Hepatocyte (in vitro differentiated cells): ENCODE data around the gene EYS. TPM values are rescaled to one million over a fixed set of nuclear protein-coding genes. Genes with fewer than 3 reads are reported as not detected.

Source experiments
- DNase-seq: peaks from one replicate; pipeline ENCODE4 v3.0.0-alpha.2; 2016; ENCODE audit warnings: low spot score
- H2AFZ ChIP-seq: fragments of 200-600 bp; sonication (generic); 2 replicates; pipeline ENCODE4 v1.6.0; 2016; ENCODE audit warnings: antibody characterized with exemption, mild to moderate bottlenecking
- H3K27ac ChIP-seq: fragments of 200-600 bp; sonication (generic); 2 replicates; pipeline ENCODE4 v1.5.1; 2016; ENCODE audit warnings: mild to moderate bottlenecking
- H3K27me3 ChIP-seq: fragments of 200-600 bp; sonication (generic); 2 replicates; pipeline ENCODE4 v1.6.1; 2016
- H3K36me3 ChIP-seq: fragments of 200-600 bp; sonication (generic); replicated peaks from 2 replicates; pipeline ENCODE4 v1.5.1; 2016; ENCODE audit warnings: low read depth; ENCODE audit not compliant: insufficient read depth
- H3K4me1 ChIP-seq: fragments of 200-600 bp; sonication (generic); 2 replicates; pipeline ENCODE4 v1.5.1; 2016; ENCODE audit warnings: mild to moderate bottlenecking, moderate library complexity; ENCODE audit not compliant: insufficient read depth
- H3K4me2 ChIP-seq: fragments of 200-600 bp; sonication (generic); 2 replicates; pipeline ENCODE4 v1.6.0; 2016
- H3K4me3 ChIP-seq: fragments of 200-600 bp; sonication (generic); 2 replicates; pipeline ENCODE4 v1.5.1; 2016; ENCODE audit warnings: mild to moderate bottlenecking
- H3K79me2 ChIP-seq: fragments of 200-600 bp; sonication (generic); 2 replicates; pipeline ENCODE4 v1.6.0; 2017; ENCODE audit warnings: mild to moderate bottlenecking
- H3K9me2 ChIP-seq: fragments of 200-600 bp; sonication (generic); replicated peaks from 2 replicates; pipeline ENCODE4 v1.6.0; 2017; ENCODE audit warnings: mild to moderate bottlenecking; ENCODE audit not compliant: insufficient read depth
- H3K9me3 ChIP-seq: fragments of 200-600 bp; sonication (generic); 2 replicates; pipeline ENCODE4 v1.5.1; 2016; ENCODE audit warnings: low read depth, mild to moderate bottlenecking
- H4K20me1 ChIP-seq: fragments of 200-600 bp; sonication (generic); 2 replicates; pipeline ENCODE4 v1.6.0; 2016; ENCODE audit warnings: mild to moderate bottlenecking; ENCODE audit not compliant: insufficient read depth, poor library complexity, severe bottlenecking
- EZH2 ChIP-seq: fragments of 200-600 bp; sonication (generic); IDR thresholded peaks from 2 replicates; pipeline ENCODE4 v1.6.1; 2016; ENCODE audit warnings: antibody characterized with exemption, mild to moderate bottlenecking, borderline replicate concordance
- EZH2phosphoT487 ChIP-seq: fragments of 200-600 bp; sonication (generic); IDR thresholded peaks from one replicate; pipeline ENCODE4 v1.6.1; 2018; ENCODE audit warnings: antibody characterized with exemption, mild to moderate bottlenecking, low read depth, moderate library complexity; ENCODE audit not compliant: unreplicated experiment, severe bottlenecking
- WGBS: methylation state at CpG from one replicate; pipeline ENCODE4 v1.1.6; 2016; ENCODE audit warnings: low lambda C conversion rate; ENCODE audit errors: missing lambda C conversion rate; 5-methylcytosine and 5-hydroxymethylcytosine counted together
- polyA plus RNA-seq: library from polyadenylated mRNA; unstranded; fragments of >200 nt; fragmentation: Nextera tagmentation; extraction: Ambion mirVana; gene quantifications from 2 replicates; pipeline ENCODE4 v1.2.1, GENCODE V29; 2016
- total RNA-seq: library from RNA; depleted of rRNA; stranded (reverse); fragments of >200 nt; gene quantifications from 2 replicates; pipeline ENCODE4 v1.2.3, GENCODE V29; 2014
- TF ChIP-seq, protein P1 (sequence below): fragments of 200-600 bp; sonication (generic); IDR thresholded peaks from 2 replicates; pipeline ENCODE4 v1.5.1; 2016; ENCODE audit warnings: antibody characterized with exemption, mild to moderate bottlenecking; ENCODE audit not compliant: poor library complexity

The EYS gene
- total and polyA plus RNA-seq, 2 experiments from 2014 or later = 0.57 to 0.68 TPM

DNA sequence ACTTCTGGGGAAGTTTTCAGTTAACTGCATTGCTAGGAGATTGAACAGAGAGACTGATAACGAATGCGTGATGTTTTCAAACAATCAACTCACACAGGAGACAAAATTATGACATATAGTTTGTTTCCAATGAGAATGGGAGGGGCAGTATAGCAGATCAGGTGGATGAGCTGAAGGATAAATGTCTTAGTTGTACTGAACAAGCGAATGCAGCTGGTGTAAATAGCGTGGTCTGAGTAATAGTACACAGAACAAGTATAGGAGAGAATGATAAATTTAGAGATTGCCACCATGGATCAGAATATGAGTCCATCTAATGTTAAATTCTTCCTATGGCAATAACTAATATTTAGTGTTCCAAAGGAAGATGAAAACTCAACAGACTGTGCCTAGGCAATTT, 858.6 kb downstream of the EYS start:
- H2AFZ ChIP-seq = no peak overlapping the region

DNA sequence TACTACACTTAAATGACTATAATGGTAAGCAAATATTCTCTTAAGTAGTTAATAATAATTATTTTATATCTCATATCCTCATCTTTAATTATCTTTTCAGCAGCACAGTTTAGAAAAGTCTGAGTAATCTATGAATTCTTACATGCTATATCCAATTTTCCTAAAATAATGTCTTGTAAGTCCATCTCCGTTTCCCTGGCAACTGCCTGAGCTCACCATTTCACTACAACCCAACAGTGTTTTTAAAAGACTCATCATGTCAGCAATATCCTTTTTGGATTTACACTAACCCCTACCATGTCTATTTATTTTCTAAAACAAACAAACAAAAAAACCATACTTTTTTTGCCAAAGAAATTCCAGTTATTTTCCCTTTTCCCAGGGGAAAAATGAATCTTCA, 859.6 kb downstream of the EYS start:
- Histone ChIP-seq H3K9me2 (no peaks in the 10 kb centered on the region), H3K27ac (no peak overlapping the region), H3K4me3 (no peak overlapping the region), H4K20me1 (no peaks in the 10 kb centered on the region), H3K36me3 (no peaks in the 10 kb centered on the region), H3K4me2 (no peak overlapping the region), H3K9me3 (no peaks in the 10 kb centered on the region), H3K4me1 (no peaks in the 10 kb centered on the region), H2AFZ (no peak overlapping the region), H3K79me2 (no peaks in the 10 kb centered on the region), H3K27me3 (no peaks in the 10 kb centered on the region)
- DNase-seq = no peak
- TF ChIP-seq EZH2 (no peak), EZH2phosphoT487 (no peak)
- TF ChIP-seq, protein P1, sequence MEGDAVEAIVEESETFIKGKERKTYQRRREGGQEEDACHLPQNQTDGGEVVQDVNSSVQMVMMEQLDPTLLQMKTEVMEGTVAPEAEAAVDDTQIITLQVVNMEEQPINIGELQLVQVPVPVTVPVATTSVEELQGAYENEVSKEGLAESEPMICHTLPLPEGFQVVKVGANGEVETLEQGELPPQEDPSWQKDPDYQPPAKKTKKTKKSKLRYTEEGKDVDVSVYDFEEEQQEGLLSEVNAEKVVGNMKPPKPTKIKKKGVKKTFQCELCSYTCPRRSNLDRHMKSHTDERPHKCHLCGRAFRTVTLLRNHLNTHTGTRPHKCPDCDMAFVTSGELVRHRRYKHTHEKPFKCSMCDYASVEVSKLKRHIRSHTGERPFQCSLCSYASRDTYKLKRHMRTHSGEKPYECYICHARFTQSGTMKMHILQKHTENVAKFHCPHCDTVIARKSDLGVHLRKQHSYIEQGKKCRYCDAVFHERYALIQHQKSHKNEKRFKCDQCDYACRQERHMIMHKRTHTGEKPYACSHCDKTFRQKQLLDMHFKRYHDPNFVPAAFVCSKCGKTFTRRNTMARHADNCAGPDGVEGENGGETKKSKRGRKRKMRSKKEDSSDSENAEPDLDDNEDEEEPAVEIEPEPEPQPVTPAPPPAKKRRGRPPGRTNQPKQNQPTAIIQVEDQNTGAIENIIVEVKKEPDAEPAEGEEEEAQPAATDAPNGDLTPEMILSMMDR = no peak
- 92% methylated on average over 1 of the region's 1 CpG for WGBS

More for the DNA sequence above, 858.6 kb downstream of the EYS start:
- Histone ChIP-seq H4K20me1 (no peaks in the 10 kb centered on the region), H3K4me2 (no peak overlapping the region), H3K79me2 (no peaks in the 10 kb centered on the region), H3K27ac (no peak overlapping the region), H3K36me3 (no peaks in the 10 kb centered on the region), H3K4me3 (no peak overlapping the region), H3K4me1 (no peaks in the 10 kb centered on the region), H3K9me3 (no peaks in the 10 kb centered on the region), H3K9me2 (no peaks in the 10 kb centered on the region), H3K27me3 (no peaks in the 10 kb centered on the region)
- TF ChIP-seq EZH2 = no peak
- TF ChIP-seq, protein P1 = no peak
- TF ChIP-seq EZH2phosphoT487 = no peak
- 91% methylated on average over 4 of the region's 4 CpGs for WGBS
- DNase-seq = no peak

DNA sequence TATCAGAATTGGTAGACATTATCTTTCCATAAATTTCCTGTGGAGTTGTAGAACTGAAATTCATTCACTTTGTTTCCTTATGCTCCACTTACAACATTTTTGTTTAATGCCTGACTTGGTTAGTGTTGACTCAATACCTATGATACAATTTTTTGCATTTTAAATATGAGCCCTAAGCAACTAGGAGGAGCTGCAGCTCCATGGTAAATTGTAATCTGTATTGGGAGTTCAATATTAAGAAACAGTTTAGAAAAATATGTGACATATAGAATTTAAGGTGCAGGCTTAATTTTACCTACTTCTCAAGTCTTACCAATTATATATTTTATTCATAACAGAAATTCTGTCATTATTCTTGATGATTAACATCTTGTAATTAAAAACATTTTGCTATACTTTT, 868.3 kb downstream of the EYS start:
- Histone ChIP-seq H3K4me2 (no peak overlapping the region), H3K9me3 (no peaks in the 10 kb centered on the region), H3K79me2 (no peaks in the 10 kb centered on the region), H3K9me2 (no peaks in the 10 kb centered on the region), H3K4me1 (no peaks in the 10 kb centered on the region), H3K27me3 (no peaks in the 10 kb centered on the region), H2AFZ (no peak overlapping the region), H3K36me3 (no peaks in the 10 kb centered on the region), H3K27ac (no peak overlapping the region), H3K4me3 (no peak overlapping the region), H4K20me1 (no peaks in the 10 kb centered on the region)
- TF ChIP-seq EZH2 = no peak
- TF ChIP-seq, protein P1 = peak; percentile 20
- TF ChIP-seq EZH2phosphoT487 = no peak
- no peak for DNase-seq

DNA sequence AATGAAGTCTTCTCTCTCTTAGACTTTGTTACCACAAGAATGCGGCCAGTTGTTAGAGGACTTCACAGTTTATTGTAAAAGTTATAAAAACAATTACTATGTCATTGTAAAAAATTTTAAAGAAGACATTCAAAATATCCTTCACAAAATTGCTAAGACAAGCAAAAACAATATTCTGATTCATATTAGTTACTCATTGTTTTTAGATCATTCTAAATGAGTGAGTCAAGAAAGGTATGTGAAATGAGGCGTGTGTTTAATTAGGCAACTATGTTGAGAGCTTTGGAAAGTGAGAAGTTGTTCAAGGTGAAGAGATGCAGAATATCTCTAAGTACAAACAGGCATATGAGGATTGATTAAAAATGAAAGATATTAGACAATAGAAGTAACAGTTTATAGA, 875.3 kb downstream of the EYS start:
- Histone ChIP-seq H4K20me1 (no peaks in the 10 kb centered on the region), H3K79me2 (no peaks in the 10 kb centered on the region), H3K4me1 (no peaks in the 10 kb centered on the region), H3K27me3 (no peaks in the 10 kb centered on the region), H3K27ac (no peak overlapping the region), H2AFZ (no peak overlapping the region), H3K4me3 (no peak overlapping the region), H3K9me3 (no peaks in the 10 kb centered on the region), H3K36me3 (no peaks in the 10 kb centered on the region), H3K9me2 (no peaks in the 10 kb centered on the region), H3K4me2 (no peak overlapping the region)
- DNase-seq = no peak
- 94% methylated on average over 2 of the region's 2 CpGs for WGBS
- TF ChIP-seq EZH2phosphoT487 (no peak), EZH2 (no peak)
- TF ChIP-seq, protein P1 = no peak
